Rectal smooth muscle tissue (tissue), 1 donor: ENCODE results near the gene SLC22A17.

Experiments
- H3K27ac ChIP-seq: one replicate; pipeline ENCODE4 v1.7.0; 2013; ENCODE audit warnings: low read depth, low read length, inconsistent platforms
- H3K27me3 ChIP-seq: one replicate; pipeline ENCODE4 v1.7.0; 2013; ENCODE audit warnings: low read length; ENCODE audit not compliant: control insufficient read depth, insufficient read depth
- H3K36me3 ChIP-seq: one replicate; pipeline ENCODE4 v1.7.0; 2013; ENCODE audit warnings: low read length; ENCODE audit not compliant: control insufficient read depth, insufficient read depth
- H3K4me1 ChIP-seq: one replicate; pipeline ENCODE4 v1.7.0; 2013; ENCODE audit warnings: low read length; ENCODE audit not compliant: control insufficient read depth, insufficient read depth
- H3K4me3 ChIP-seq: one replicate; pipeline ENCODE4 v1.7.0; 2013; ENCODE audit warnings: low read length
- H3K9ac ChIP-seq: one replicate; pipeline ENCODE4 v1.7.0; 2013; ENCODE audit warnings: low read length

SLC22A17 gene

GRCh38 chr14:23365732-23366425 lies 13.2 kb upstream of the SLC22A17 start:
- H3K4me1 ChIP-seq = peaks cover 16% of the 10 kb centered on the region
- peak overlapping the region; percentile 76 for H3K4me3 ChIP-seq
- peaks cover 10% of the 10 kb centered on the region for H3K27me3 ChIP-seq
- peak overlapping the region; percentile 74 for H3K9ac ChIP-seq
- no peaks in the 10 kb centered on the region for H3K36me3 ChIP-seq
- peak overlapping the region; percentile 92 for H3K27ac ChIP-seq

GRCh38 chr14:23365036-23365731 lies 12.5 kb upstream of the SLC22A17 start, which contains the start of gene EFS:
TSS of gene EFS (minus strand) at chr14:23365172. CDS start at chr14:23365025, 147 bp downstream.
- no peaks in the 10 kb centered on the region for H3K36me3 ChIP-seq
- peak within 1 kb of the TSS; percentile 92 for H3K27ac ChIP-seq
- peak within 1 kb of the TSS; percentile 76 for H3K4me3 ChIP-seq
- H3K27me3 ChIP-seq = peaks cover 10% of the 10 kb centered on the region
- peaks cover 16% of the 10 kb centered on the region for H3K4me1 ChIP-seq
- peak within 1 kb of the TSS; percentile 74 for H3K9ac ChIP-seq

GRCh38 chr14:23364164-23365035 lies 11.7 kb upstream of the SLC22A17 start:
- H3K27ac ChIP-seq = peak overlapping the region; percentile 92
- peak overlapping the region; percentile 60 for H3K9ac ChIP-seq
- peaks cover 16% of the 10 kb centered on the region for H3K4me1 ChIP-seq
- peaks cover 10% of the 10 kb centered on the region for H3K27me3 ChIP-seq
- peak overlapping the region; percentile 76 for H3K4me3 ChIP-seq
- H3K36me3 ChIP-seq = no peaks in the 10 kb centered on the region

GRCh38 chr14:23362200-23362599 lies 9.5 kb upstream of the SLC22A17 start:
- Histone ChIP-seq H3K4me3 (no peak overlapping the region), H3K27ac (peak overlapping the region; percentile 44), H3K9ac (no peak overlapping the region), H3K27me3 (peaks cover 10% of the 10 kb centered on the region), H3K4me1 (peaks cover 16% of the 10 kb centered on the region), H3K36me3 (no peaks in the 10 kb centered on the region)

GRCh38 chr14:23361763-23362162 lies 9.1 kb upstream of the SLC22A17 start:
- Histone ChIP-seq H3K27ac (peak overlapping the region; percentile 44), H3K4me1 (peaks cover 13% of the 10 kb centered on the region), H3K36me3 (no peaks in the 10 kb centered on the region), H3K9ac (no peak overlapping the region), H3K4me3 (no peak overlapping the region), H3K27me3 (peaks cover 10% of the 10 kb centered on the region)

GRCh38 chr14:23361320-23361719 lies 8.6 kb upstream of the SLC22A17 start:
- no peak overlapping the region for H3K4me3 ChIP-seq
- peaks cover 11% of the 10 kb centered on the region for H3K4me1 ChIP-seq
- H3K27ac ChIP-seq = peak overlapping the region; percentile 21

GRCh38 chr14:23360496-23360895 lies 7.8 kb upstream of the SLC22A17 start:
- no peak overlapping the region for H3K27ac ChIP-seq
- H3K4me1 ChIP-seq = peaks cover 11% of the 10 kb centered on the region
- H3K9ac ChIP-seq = no peak overlapping the region
- peaks cover 4% of the 10 kb centered on the region for H3K27me3 ChIP-seq
- H3K4me3 ChIP-seq = no peak overlapping the region
- no peaks in the 10 kb centered on the region for H3K36me3 ChIP-seq

More at GRCh38 chr14:23361320-23361719, 8.6 kb upstream of the SLC22A17 start:
- Histone ChIP-seq H3K27me3 (peaks cover 10% of the 10 kb centered on the region), H3K36me3 (no peaks in the 10 kb centered on the region), H3K9ac (no peak overlapping the region)

GRCh38 chr14:23359722-23360447 lies 7.2 kb upstream of the SLC22A17 start:
- H3K4me3 ChIP-seq = no peak overlapping the region
- no peaks in the 10 kb centered on the region for H3K36me3 ChIP-seq
- no peak overlapping the region for H3K27ac ChIP-seq
- peaks cover 4% of the 10 kb centered on the region for H3K27me3 ChIP-seq
- no peak overlapping the region for H3K9ac ChIP-seq
- H3K4me1 ChIP-seq = peaks cover 11% of the 10 kb centered on the region

GRCh38 chr14:23359167-23359626 lies 6.5 kb upstream of the SLC22A17 start:
- Histone ChIP-seq H3K27ac (no peak overlapping the region), H3K27me3 (peaks cover 1% of the 10 kb centered on the region), H3K4me3 (no peak overlapping the region), H3K36me3 (no peaks in the 10 kb centered on the region), H3K9ac (no peak overlapping the region), H3K4me1 (peaks cover 9% of the 10 kb centered on the region)

- Histone ChIP-seq H3K4me1 (peaks cover 4% of the 10 kb centered on the region), H3K9ac (no peak overlapping the region), H3K27ac (peak overlapping the region; percentile 12), H3K36me3 (no peaks in the 10 kb centered on the region), H3K4me3 (no peak overlapping the region), H3K27me3 (no peaks in the 10 kb centered on the region)
These were observed 6.0 kb upstream of the SLC22A17 start for GRCh38 chr14:23358553-23359166.

- Histone ChIP-seq H3K4me3 (no peak overlapping the region), H3K27ac (peak overlapping the region; percentile 12), H3K9ac (no peak overlapping the region), H3K36me3 (no peaks in the 10 kb centered on the region), H3K27me3 (no peaks in the 10 kb centered on the region), H3K4me1 (peaks cover 2% of the 10 kb centered on the region)
These were observed 5.4 kb upstream of the SLC22A17 start for GRCh38 chr14:23358042-23358441.
